ENCODE measurements around the gene HPN.

The HPN gene

GRCh38 chr19:35032356-35032865 is 9.1 kb upstream of the HPN start:
- Histone ChIP-seq H3K27ac (ENCODE audit: extremely low read depth, low read depth, low read length) (no peak overlapping the region), H3K36me3 (ENCODE audit: control insufficient read depth in 2 of 2, insufficient read depth in 1 of 2, low read length in 2 of 2) (peaks cover 20 to 26% of the 10 kb centered on the region in 2 experiments), H3K4me3 (ENCODE audit: low read depth, low read length) (no peak overlapping the region), H3K4me1 (ENCODE audit: control insufficient read depth, insufficient read depth, low read length) (peaks cover 14% of the 10 kb centered on the region), H3K9me3 (ENCODE audit: control insufficient read depth, insufficient read depth, low read depth, low read length) (no peaks in the 10 kb centered on the region)
- ChIA-PET POLR2A (interaction anchor here (0.6 to 1.9 kb wide), 5 partner anchors 11 to 352 kb away, joined by 3 to 13 read pairs (median 4); no protein-coding TSS in a partner anchor), CTCF (interaction anchor here (0.6 to 3.4 kb wide), 5 partner anchors 12 to 393 kb away, joined by 3 to 29 read pairs (median 3); no protein-coding TSS in a partner anchor)
- TF ChIP-seq ZNF16 (tag by site-specific recombination; IDR thresholded peaks at IDR 0.05; ENCODE audit: low read depth) (no peak), ZSCAN16 (tag by site-specific recombination; IDR thresholded peaks at IDR 0.05) (no peak), ZEB2 (tag by site-specific recombination; IDR thresholded peaks at IDR 0.05) (no peak), ZBTB11 (tag by site-specific recombination; conservative IDR thresholded peaks at IDR 0.05; ENCODE audit: low read depth) (no peak), ZNF514 (tag by site-specific recombination; IDR thresholded peaks at IDR 0.05) (no peak), ZNF501 (tag by site-specific recombination; IDR thresholded peaks at IDR 0.05) (no peak), BCL11B (tag by site-specific recombination; IDR thresholded peaks at IDR 0.05; ENCODE audit: low read depth) (no peak), ZNF223 (tag by site-specific recombination; IDR thresholded peaks at IDR 0.05) (no peak), ZBTB8A (tag by site-specific recombination; IDR thresholded peaks at IDR 0.05) (no peak), ZBTB44 (tag by site-specific recombination; IDR thresholded peaks at IDR 0.05) (no peak), CTCF (tag by site-specific recombination; IDR thresholded peaks at IDR 0.05) (no peak), ZNF121 (tag by site-specific recombination; IDR thresholded peaks at IDR 0.05) (no peak), KLF10 (tag by site-specific recombination; IDR thresholded peaks at IDR 0.05) (no peak), ZNF747 (tag by site-specific recombination; IDR thresholded peaks at IDR 0.05) (no peak), ZNF580 (tag by site-specific recombination; IDR thresholded peaks at IDR 0.05) (no peak)

- H3K4me3 ChIP-seq (ENCODE audit: low read depth, low read length) = no peak overlapping the region
- POLR2A ChIA-PET = interaction anchor here (0.7 to 1.2 kb wide), 2 partner anchors 8 to 26 kb away, joined by 3 read pairs; no protein-coding TSS in a partner anchor
- TF ChIP-seq PRDM2 (tag by site-specific recombination; IDR thresholded peaks at IDR 0.05; ENCODE audit: borderline replicate concordance) = no peak
- TF ChIP-seq ZNF280C (tag by site-specific recombination; IDR thresholded peaks at IDR 0.05) = no peak
Measured at GRCh38 chr19:35033067-35034004, 8.2 kb upstream of the HPN start.

More at GRCh38 chr19:35033067-35034004, 8.2 kb upstream of the HPN start:
- Histone ChIP-seq H3K4me1 (ENCODE audit: control insufficient read depth, insufficient read depth, low read length) (peaks cover 14% of the 10 kb centered on the region), H3K9me3 (ENCODE audit: control insufficient read depth, insufficient read depth, low read depth, low read length) (no peaks in the 10 kb centered on the region), H3K27ac (ENCODE audit: extremely low read depth, low read depth, low read length) (no peak overlapping the region), H3K36me3 (ENCODE audit: control insufficient read depth in 2 of 2, insufficient read depth in 1 of 2, low read length in 2 of 2) (peaks cover 16 to 17% of the 10 kb centered on the region in 2 experiments; a peak in 2 of 3 replicates)
- CTCF ChIA-PET = interaction anchor here (0.6 to 3.4 kb wide), 4 partner anchors 12 to 1170 kb away, joined by 4 to 29 read pairs (median 5); no protein-coding TSS in a partner anchor
